NCI-H2171 (cell line): ENCODE measurements around the gene SLC38A1.
A peak's percentile ranks its signal among the peaks of the same experiment; 100 is the strongest.
"Not testable (repeated sequence)": the region's sequence is repeated elsewhere in the genome, so short reads cannot be mapped to it uniquely, and the experiment has no call there.

Experiments used
- DNase-seq: peaks from one replicate; lab custom pipeline; 2025; lab: John Stamatoyannopoulos, UW

The SLC38A1 gene

DNA sequence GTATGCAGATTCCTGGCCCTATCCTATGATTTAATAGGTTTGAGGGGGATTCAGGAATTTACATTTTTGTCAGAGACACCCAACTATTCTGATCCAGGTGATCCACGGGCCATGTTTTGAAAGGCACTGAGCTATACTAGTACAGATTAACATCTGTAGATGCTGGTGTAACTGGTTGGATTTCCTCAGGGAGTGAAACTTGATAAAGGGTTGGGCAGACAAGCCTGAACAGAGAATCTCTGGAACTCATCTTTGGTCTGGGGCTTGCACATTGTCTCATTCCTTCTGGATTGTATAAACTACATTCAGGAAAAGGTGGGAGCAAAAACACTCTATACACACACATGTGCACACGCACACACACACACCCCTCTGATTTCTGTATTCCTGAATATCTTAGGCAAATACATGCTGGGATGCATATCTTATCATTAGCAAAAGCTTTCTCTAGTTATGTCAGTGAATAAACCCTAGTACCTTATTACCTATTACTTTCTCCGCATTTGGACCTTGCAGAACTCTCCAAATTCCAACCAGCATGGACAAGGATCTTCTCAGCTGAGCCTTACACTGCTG is 104.6 kb downstream of the SLC38A1 start:
- peak; percentile 35 for DNase-seq

DNA sequence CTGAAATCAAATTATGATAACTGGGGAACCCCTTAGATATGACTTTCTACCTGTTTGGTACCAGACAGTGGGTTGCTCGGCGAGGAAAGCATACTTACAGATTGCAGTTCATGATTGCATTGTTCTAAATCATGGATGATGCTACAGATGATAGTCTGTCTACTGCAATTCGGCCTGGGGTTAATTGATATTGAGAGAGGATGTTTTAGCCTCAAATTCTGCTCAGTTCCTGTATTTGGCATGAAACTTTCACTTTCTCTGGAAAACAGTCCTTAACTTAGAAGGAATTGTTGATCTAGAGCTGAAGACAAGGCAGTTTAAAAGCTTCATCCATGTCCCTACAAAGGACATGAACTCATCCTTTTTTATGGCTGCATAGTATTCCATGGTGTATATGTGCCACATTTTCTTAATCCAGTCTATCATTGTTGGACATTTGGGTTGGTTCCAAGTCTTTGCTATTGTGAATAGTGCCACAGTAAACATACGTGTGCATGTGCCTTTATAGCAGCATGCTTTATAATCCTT is 106.2 kb downstream of the SLC38A1 start:
- not testable (repeated sequence) for DNase-seq

DNA sequence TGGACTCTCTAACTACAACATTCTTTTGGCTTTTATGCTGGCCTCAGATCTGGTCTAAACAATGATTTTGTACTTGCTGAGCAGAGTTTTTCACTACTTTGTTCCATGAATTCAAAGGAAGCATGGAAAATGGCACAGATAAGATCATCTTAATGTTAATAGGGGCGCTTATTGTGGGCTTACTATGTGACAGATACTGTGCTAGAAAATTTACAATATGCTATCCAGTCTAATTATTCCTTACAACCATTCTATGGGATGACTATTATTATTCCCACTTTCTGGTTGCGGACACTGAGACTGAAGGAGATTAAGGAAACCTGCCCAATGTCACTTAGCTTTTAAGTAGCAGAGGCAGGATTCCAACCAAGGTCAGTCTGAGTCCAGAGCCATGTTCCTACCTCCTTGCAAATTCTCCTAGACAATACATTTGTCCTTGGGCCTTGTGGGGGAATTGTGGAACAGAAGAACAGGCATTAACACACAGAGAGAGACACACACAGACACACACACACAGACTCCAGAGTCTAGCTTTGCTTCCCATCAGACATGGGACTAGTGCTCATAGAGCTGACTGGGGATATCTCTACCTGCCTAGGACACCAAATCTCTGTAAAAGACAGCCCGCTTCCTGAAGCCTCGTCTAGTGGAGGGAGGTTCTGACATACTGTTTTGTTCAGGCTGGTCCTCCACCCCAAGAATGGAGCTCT is 107.7 kb downstream of the SLC38A1 start:
- no peak for DNase-seq

DNA sequence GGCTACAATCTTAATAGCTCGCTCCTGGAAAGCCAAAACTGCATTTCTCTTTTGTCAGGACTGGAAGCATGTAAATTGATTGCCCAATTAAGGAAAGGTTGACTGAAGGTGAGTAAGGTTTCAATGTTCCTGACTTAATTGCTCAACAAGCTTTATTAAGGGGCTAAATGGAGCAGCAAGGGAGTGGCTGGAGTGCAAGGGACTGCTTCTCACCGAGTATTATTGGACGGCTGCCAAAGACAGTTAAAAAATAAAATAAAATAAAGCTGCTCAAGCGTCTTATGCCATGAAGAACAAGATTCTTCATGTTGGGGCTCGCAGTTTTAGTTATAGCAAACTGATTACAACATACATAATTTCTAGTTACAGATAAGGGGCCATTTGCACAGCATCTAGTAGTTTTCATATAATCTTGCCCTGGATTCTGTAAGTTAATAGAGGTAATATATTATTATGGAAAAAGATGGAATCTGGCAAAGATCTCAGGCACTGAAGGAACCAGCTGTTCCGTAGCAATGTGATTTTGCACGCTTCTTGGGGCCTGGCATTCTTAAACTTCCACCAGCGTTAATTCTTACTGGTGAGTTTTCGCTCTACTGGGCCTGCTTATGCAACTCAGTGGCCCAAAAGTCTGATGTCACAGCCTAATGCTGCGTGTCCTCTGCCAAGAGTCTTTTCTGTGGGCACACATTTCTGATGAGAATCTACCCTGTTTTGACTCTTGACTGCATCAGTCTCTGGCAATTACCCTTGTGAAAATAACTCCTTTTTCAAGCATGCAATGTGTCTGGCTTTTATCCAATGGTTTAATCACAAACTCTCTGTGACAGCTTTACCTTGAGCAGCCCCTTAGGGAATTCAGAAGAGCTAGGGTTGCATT is 108.5 kb downstream of the SLC38A1 start:
- DNase-seq, result peak; percentile 82

DNA sequence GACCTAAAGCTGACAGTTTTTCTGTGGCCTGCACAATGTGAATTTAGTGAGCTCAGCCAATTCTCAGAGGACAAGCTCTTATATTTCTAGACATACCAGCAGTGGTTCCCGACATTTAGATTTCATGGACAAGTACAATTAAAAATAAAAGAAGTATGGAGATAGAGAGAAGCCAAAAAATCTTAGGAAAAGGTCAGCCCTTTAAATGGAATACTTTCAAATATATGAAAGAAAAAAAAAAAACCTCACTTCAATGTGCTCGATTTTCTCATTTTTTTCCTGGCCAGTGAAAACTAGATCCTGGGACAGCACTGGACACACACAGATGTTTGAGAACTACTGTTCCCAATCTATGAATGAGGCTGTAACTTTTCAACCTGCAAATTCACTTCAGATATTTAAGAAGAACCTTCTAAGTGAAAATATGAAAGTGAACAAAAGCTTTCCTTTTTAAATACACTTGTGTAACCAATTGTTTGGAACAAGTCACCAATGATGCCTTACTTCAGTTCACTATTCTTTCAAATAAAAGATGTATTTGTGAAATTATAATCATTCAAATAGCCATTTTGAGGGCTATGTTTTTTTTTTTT is 109.4 kb downstream of the SLC38A1 start:
- no peak for DNase-seq

DNA sequence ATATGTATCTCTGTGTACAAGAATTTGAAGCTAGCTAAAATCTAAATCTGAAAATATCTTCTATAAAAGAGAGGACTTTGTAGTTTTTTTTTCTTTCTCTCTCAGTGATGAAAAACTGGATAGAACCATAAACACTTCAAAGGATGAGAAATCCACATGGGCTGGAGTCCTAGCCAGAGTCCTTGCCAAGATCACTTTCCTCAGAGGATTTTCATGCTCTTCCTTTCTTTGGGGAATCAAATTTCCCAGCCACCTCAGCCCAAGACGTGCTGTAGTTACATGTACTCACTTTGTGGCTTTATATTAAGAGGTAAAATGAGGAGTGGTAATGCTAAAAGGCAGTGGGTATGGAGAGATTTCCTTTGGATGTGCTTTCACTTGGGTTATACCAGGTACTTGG is 110.3 kb downstream of the SLC38A1 start:
- no peak for DNase-seq

DNA sequence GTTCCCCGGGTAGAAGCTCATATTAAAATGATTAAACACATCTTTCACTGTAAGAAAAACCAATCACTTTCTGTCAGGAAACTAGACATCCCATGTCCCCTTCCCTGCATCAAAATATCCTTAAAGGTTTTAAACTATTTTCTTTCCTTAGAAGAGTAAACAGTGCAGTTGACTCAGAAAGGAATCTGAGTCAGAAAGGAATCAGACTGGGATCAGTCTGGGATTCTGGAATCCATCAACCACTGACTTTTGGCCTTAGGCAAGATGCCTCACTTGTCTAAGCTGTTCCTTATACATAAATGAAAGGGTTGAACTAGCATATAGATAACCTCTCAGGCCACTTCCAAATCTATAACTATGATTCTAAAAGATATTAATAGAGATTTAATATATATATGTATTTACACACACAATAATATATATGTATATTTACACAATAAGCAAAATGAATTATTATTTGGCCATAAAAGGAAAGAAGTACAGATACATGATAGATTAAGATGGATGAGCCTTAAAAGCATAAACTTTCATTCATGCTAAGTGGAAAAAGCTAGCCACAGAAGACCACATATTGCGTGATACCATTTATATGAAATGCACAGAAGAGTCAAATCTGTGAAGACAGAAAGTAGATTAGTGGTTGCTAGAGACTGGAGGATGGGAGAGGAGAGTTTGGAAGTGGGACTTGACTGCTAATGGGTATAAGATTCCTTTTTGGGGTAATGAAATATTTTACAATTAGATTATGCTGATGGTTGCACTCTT is 114.4 kb downstream of the SLC38A1 start:
- DNase-seq, result no peak

- no peak for DNase-seq
Measured at GRCh38 chr12:46153268-46153872, 115.5 kb downstream of the SLC38A1 start.

DNA sequence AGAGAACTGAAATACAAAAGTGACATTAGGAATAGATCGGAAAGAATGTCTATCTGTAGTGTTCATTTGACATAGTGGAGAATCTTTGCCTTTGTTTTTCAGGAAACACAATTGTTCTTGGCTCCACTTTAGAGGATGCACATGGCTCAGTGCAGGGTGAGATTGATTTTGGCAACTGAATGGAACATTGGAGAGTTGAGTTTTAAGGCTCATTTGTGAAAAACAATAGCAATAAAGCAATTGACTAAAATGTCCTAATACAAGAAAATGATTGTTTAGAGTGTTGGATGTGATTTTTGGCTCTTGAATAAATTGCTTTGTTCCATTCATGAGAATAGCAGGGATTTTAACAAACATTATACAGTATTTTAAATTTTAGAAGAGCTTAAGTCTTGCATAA is 116.4 kb downstream of the SLC38A1 start:
- DNase-seq, result no peak

- DNase-seq, result no peak
Measured at GRCh38 chr12:46150735-46151134, 118.1 kb downstream of the SLC38A1 start.

- no peak for DNase-seq
Measured at GRCh38 chr12:46149905-46150304, 118.9 kb downstream of the SLC38A1 start.

- no peak for DNase-seq
Measured at GRCh38 chr12:46149079-46149464, 119.8 kb downstream of the SLC38A1 start.

DNA sequence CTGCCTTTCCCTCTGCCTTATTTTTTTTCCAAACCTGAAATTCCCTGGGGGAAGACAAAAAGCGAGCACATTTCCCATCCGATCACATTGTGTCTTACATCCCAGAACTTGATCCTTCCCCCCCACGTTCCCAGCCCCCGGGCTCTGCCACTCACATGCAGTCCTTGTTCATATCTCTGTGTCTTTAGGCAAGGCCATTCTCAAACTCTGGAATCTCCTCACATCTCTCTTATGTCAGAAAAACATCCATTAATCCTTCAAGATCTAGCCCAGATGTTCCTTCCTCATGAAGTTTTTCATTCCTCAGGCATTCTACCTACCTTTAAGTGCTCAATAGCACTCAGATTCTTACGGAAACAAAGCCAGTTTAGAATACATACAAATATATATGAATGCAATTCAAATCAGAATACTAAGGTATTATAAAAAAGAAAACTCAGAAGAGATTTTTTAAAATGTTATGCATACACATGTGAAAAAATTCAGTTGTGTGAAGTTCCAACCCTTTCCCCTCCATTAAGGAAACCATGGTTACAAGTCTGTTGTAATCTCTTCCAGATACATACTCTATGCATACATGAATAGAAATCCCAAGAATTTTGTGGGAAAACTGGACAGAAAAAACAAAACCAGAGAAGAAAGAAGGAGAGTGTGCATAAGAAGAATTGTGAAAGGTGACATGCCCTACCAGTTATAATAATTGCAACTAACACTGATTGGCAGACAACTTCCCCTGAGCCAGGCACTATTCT is 120.3 kb downstream of the SLC38A1 start:
- DNase-seq, result no peak

DNA sequence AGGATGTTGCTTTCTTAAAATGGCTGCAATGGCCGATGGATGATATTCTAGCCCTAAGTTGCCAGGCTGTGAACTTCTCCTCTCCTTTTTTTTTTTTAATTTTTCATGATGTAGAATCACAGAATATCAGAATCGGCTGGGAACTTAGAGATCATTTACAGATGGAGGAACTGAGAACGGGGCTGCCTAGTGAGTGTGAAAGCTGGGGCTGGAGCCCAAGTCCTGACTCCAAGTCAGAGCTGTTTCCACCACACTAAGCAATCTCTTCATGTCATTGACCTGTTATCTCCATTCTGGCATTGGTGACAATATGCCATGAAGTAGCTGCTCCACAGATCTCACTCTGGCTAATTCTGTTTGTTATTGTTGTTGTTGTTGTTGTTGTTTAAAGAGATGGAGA is 121.7 kb downstream of the SLC38A1 start:
- DNase-seq, result no peak

GRCh38 chr12:46145881-46146280 is 123.0 kb downstream of the SLC38A1 start:
- DNase-seq, result no peak

- no peak for DNase-seq
Measured at GRCh38 chr12:46144433-46144832, 124.4 kb downstream of the SLC38A1 start.

DNA sequence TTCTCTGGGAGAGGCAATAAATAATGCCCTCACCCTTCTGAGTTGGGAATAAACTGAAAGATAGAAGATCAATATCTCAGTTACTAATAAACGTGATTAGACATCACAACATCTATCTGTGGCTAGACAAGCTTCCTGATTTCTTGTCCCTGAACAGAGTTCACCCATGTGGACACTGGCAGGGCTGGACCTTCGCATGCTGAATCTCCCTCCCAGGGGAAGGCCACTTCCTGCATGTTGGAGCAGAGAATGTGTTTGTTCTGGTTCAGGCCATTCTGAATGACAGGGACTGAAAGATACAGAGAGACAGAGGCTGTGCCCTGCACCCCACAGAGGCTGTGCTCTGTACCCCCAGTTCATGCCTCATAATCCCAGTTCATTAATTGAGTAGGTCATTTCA is 132.6 kb downstream of the SLC38A1 start:
- DNase-seq, result no peak

- DNase-seq, result no peak
Measured at GRCh38 chr12:46135750-46136149, 133.1 kb downstream of the SLC38A1 start.

GRCh38 chr12:46134852-46135251 is 134.0 kb downstream of the SLC38A1 start:
- DNase-seq, result no peak

- DNase-seq, result no peak
Measured at GRCh38 chr12:46134205-46134811, 134.5 kb downstream of the SLC38A1 start.
